ENCODE data around the gene KDM5B.
"Not testable (repeated sequence)": the region's sequence is repeated elsewhere in the genome, so short reads cannot be mapped to it uniquely, and the experiment has no call there.

Gene KDM5B

GRCh38 chr1:202837746-202838262, 29.6 kb upstream of the KDM5B start:
- H3K9me3 ChIP-seq (ENCODE audit: severe bottlenecking), result no peaks in the 10 kb centered on the region
- no peak overlapping the region for H3K4me3 ChIP-seq (ENCODE audit: low read depth, low read length)
- TF ChIP-seq, protein P1, sequence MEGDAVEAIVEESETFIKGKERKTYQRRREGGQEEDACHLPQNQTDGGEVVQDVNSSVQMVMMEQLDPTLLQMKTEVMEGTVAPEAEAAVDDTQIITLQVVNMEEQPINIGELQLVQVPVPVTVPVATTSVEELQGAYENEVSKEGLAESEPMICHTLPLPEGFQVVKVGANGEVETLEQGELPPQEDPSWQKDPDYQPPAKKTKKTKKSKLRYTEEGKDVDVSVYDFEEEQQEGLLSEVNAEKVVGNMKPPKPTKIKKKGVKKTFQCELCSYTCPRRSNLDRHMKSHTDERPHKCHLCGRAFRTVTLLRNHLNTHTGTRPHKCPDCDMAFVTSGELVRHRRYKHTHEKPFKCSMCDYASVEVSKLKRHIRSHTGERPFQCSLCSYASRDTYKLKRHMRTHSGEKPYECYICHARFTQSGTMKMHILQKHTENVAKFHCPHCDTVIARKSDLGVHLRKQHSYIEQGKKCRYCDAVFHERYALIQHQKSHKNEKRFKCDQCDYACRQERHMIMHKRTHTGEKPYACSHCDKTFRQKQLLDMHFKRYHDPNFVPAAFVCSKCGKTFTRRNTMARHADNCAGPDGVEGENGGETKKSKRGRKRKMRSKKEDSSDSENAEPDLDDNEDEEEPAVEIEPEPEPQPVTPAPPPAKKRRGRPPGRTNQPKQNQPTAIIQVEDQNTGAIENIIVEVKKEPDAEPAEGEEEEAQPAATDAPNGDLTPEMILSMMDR (IDR thresholded peaks at IDR 0.05; ENCODE audit: low read depth, low read length), result no peak
- no peaks in the 10 kb centered on the region for H3K27me3 ChIP-seq (ENCODE audit: insufficient read depth, low read depth, severe bottlenecking)
- no peak overlapping the region for H3K27ac ChIP-seq
- no peaks in the 10 kb centered on the region for H3K36me3 ChIP-seq
- no peak for DNase-seq

GRCh38 chr1:202836623-202837403, 28.6 kb upstream of the KDM5B start:
- TF ChIP-seq, protein P1 (IDR thresholded peaks at IDR 0.05; ENCODE audit: low read depth, low read length), result no peak
- H3K27ac ChIP-seq, result no peak overlapping the region
- no peak for DNase-seq

GRCh38 chr1:202835548-202836072, 27.4 kb upstream of the KDM5B start:
- Histone ChIP-seq H3K9me3 (ENCODE audit: severe bottlenecking) (no peaks in the 10 kb centered on the region), H3K27ac (peak overlapping the region; percentile 31), H3K36me3 (no peaks in the 10 kb centered on the region), H3K27me3 (ENCODE audit: insufficient read depth, low read depth, severe bottlenecking) (no peaks in the 10 kb centered on the region), H3K4me3 (ENCODE audit: low read depth, low read length) (no peak overlapping the region)
- DNase-seq, result no peak
- TF ChIP-seq, protein P1 (IDR thresholded peaks at IDR 0.05; ENCODE audit: low read depth, low read length), result no peak

More at GRCh38 chr1:202836623-202837403, 28.6 kb upstream of the KDM5B start:
- no peak overlapping the region for H3K4me3 ChIP-seq (ENCODE audit: low read depth, low read length)
- no peaks in the 10 kb centered on the region for H3K9me3 ChIP-seq (ENCODE audit: severe bottlenecking)
- H3K36me3 ChIP-seq, result no peaks in the 10 kb centered on the region
- H3K27me3 ChIP-seq (ENCODE audit: insufficient read depth, low read depth, severe bottlenecking), result no peaks in the 10 kb centered on the region

DNA sequence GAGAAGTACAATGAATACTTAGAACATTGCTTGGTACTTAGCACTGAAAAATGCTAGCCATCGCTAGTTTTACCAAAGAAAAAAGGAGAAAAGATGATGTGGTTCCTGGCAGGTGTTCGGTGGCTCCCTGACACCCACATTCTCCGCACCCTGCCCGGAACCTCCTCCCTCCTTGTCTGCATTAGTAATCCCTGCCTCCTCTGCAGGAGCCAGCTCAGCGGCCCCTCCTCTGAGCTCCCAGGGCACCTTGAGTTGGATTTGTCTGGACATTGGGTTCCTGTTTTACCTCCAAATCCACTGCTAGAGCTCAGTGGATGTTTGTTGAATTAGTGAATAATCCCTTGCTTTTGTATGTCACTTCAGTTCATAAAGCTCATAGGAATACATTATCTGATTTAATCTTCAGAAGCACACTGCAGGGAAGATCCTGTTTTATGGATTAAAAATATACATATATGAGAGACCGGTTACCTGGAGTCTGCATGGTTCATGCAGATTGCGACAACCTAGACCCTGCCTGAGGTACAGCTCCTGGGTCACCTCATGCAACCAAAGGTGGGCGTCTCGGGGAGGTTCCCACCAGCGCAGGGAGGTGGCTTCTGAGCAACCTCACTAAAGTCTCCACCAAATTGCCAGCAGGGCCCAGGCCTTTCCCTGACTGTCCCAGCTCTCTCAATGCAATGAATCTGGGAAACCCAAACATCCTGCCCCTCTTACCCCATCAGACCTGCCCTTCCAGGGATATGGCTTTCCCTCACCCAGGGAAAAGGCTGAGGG, 26.7 kb upstream of the KDM5B start:
- TF ChIP-seq, protein P1 (IDR thresholded peaks at IDR 0.05; ENCODE audit: low read depth, low read length), result no peak
- Histone ChIP-seq H3K9me3 (ENCODE audit: severe bottlenecking) (no peaks in the 10 kb centered on the region), H3K36me3 (no peaks in the 10 kb centered on the region), H3K27me3 (ENCODE audit: insufficient read depth, low read depth, severe bottlenecking) (no peaks in the 10 kb centered on the region), H3K27ac (peak overlapping the region; percentile 31), H3K4me3 (ENCODE audit: low read depth, low read length) (0 out of 2 replicates have a peak overlapping the region, but pooled peaks have one; percentile 2)
- DNase-seq, result peak; percentile 93

DNA sequence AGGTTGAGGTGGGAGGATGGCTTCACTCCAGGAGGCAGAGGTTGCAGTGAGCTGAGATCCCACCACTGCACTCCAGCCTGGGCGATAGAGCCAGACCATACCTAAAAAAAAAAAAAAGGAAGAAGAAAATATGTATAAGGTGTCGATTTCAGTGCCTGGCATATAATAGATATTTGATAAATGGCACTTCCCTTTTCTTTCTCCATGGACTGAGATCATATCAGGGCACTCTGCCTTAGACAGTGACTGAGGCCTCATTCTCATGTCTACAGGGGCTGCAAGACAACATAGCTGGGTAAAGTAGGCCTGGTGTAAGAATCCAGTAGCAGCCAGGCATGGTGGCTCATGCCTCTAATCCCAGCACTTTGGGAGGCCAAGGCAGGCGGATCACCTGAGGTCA, 23.7 kb upstream of the KDM5B start:
- Histone ChIP-seq H3K27ac (no peak overlapping the region), H3K36me3 (no peaks in the 10 kb centered on the region), H3K9me3 (ENCODE audit: severe bottlenecking) (no peaks in the 10 kb centered on the region), H3K27me3 (ENCODE audit: insufficient read depth, low read depth, severe bottlenecking) (no peaks in the 10 kb centered on the region), H3K4me3 (ENCODE audit: low read depth, low read length) (no peak overlapping the region)
- TF ChIP-seq, protein P1 (IDR thresholded peaks at IDR 0.05; ENCODE audit: low read depth, low read length), result no peak
- no peak for DNase-seq

GRCh38 chr1:202829223-202829622, 21.0 kb upstream of the KDM5B start:
- not testable (repeated sequence) for H3K4me3 ChIP-seq (ENCODE audit: low read depth, low read length); H3K9me3 ChIP-seq (ENCODE audit: severe bottlenecking); H3K27me3 ChIP-seq (ENCODE audit: insufficient read depth, low read depth, severe bottlenecking); H3K36me3 ChIP-seq; H3K27ac ChIP-seq; DNase-seq
